IPS DF 4.7 (cell line): ENCODE results near the gene SLC8A1.

ENCODE experiments used
- DNase-seq: peaks from one replicate; pipeline ENCODE4 v3.0.0-alpha.2; 2013; ENCODE audit warnings: low spot score; ENCODE audit errors: extremely low read depth

The SLC8A1 gene

GRCh38 chr2:40421631-40422297 is 30.1 kb downstream of the SLC8A1 start:
- no peak for DNase-seq

GRCh38 chr2:40420478-40420877 is 31.4 kb downstream of the SLC8A1 start:
- no peak for DNase-seq

- DNase-seq: no peak
These were observed 32.5 kb downstream of the SLC8A1 start for GRCh38 chr2:40419364-40419762.

GRCh38 chr2:40418614-40419363 is 33.1 kb downstream of the SLC8A1 start:
- no peak for DNase-seq

- DNase-seq: no peak
These were observed 35.4 kb downstream of the SLC8A1 start for GRCh38 chr2:40416486-40416885.

GRCh38 chr2:40415391-40415790 is 36.5 kb downstream of the SLC8A1 start:
- DNase-seq: no peak

GRCh38 chr2:40412456-40412855 is 39.4 kb downstream of the SLC8A1 start:
- DNase-seq: no peak

GRCh38 chr2:40410695-40411094 is 41.2 kb downstream of the SLC8A1 start:
- DNase-seq: no peak

GRCh38 chr2:40409734-40410133 is 42.2 kb downstream of the SLC8A1 start:
- DNase-seq: no peak

- no peak for DNase-seq
These were observed 45.2 kb downstream of the SLC8A1 start for GRCh38 chr2:40406485-40407289.

- no peak for DNase-seq
These were observed 46.4 kb downstream of the SLC8A1 start for GRCh38 chr2:40405465-40405864.

- DNase-seq: no peak
These were observed 47.4 kb downstream of the SLC8A1 start for GRCh38 chr2:40404517-40404916.

- no peak for DNase-seq
These were observed 48.6 kb downstream of the SLC8A1 start for GRCh38 chr2:40403233-40403836.

GRCh38 chr2:40401896-40402295 is 50.0 kb downstream of the SLC8A1 start:
- no peak for DNase-seq

- DNase-seq: peak; percentile 22
These were observed 51.4 kb downstream of the SLC8A1 start for GRCh38 chr2:40400336-40400953.

- no peak for DNase-seq
These were observed 54.1 kb downstream of the SLC8A1 start for GRCh38 chr2:40397765-40398164.

GRCh38 chr2:40396124-40396523 is 55.8 kb downstream of the SLC8A1 start:
- no peak for DNase-seq

- no peak for DNase-seq
These were observed 56.5 kb downstream of the SLC8A1 start for GRCh38 chr2:40395169-40396073.

GRCh38 chr2:40394597-40394996 is 57.3 kb downstream of the SLC8A1 start:
- DNase-seq: no peak

- DNase-seq: no peak
These were observed 57.9 kb downstream of the SLC8A1 start for GRCh38 chr2:40394031-40394430.
